IMR-90 (cell line): ENCODE measurements around the gene MAP2K5. TPM values are rescaled to one million over a fixed set of nuclear protein-coding genes. Genes with fewer than 3 reads are reported as not detected.

Experiments used
- ATAC-seq: fragments of 200-7000 bp; cut with Tn5 transposase; 2 replicates; pipeline ENCODE4 v1.9.1; 2020; ENCODE audit warnings: low read depth, mild to moderate bottlenecking, moderate library complexity
- BruUV-seq: library from RNA; stranded (reverse); fragments of 400-500 nt; replicated peaks from 2 replicates; lab custom pipeline; 2021; lab: Mats Ljungman, UMichigan
- CTCF ChIA-PET: fragments of 300-600 bp; formaldehyde crosslinking; extraction: SDS; loops from one replicate; lab custom pipeline; 2021; ENCODE audit warnings: antibody characterized with exemption; lab: Yijun Ruan, JAX
- POLR2A ChIA-PET: fragments of 300-600 bp; sonication (Branson Sonifier 250); formaldehyde crosslinking; loops from one replicate; lab custom pipeline; 2022; ENCODE audit warnings: antibody characterized with exemption; ENCODE audit not compliant: unreplicated experiment; lab: Charles Lee
- DNase-seq: peaks from one replicate; pipeline ENCODE4 v3.0.0; 2013
- H2AFZ ChIP-seq: replicated peaks from 2 replicates; pipeline ENCODE3; 2013; ENCODE audit warnings: low read length, mild to moderate bottlenecking; ENCODE audit not compliant: poor library complexity
- H2AK5ac ChIP-seq: 2 replicates; pipeline ENCODE4 v1.6.1; 2013; ENCODE audit warnings: low read depth, low read length, inconsistent platforms
- H2AK9ac ChIP-seq: replicated peaks from 2 replicates; pipeline ENCODE3; 2013; ENCODE audit warnings: mild to moderate bottlenecking, low read depth, low read length, moderate library complexity; ENCODE audit not compliant: poor library complexity
- H2BK120ac ChIP-seq: 2 replicates; pipeline ENCODE4 v1.6.1; 2013; ENCODE audit warnings: low read depth, low read length, inconsistent platforms
- H2BK15ac ChIP-seq: 3 replicates; pipeline ENCODE4 v1.6.1; 2013; ENCODE audit warnings: low read depth, low read length, inconsistent platforms
- H2BK20ac ChIP-seq: 2 replicates; pipeline ENCODE4 v1.6.1; 2013; ENCODE audit warnings: low read depth, mild to moderate bottlenecking, inconsistent platforms, low read length, moderate library complexity
- H2BK5ac ChIP-seq: 2 replicates; pipeline ENCODE4 v1.6.1; 2013; ENCODE audit warnings: mild to moderate bottlenecking, low read depth, low read length, inconsistent platforms; ENCODE audit not compliant: poor library complexity, severe bottlenecking
- H3K14ac ChIP-seq: replicated peaks from 2 replicates; pipeline ENCODE4 v1.6.1; 2013; ENCODE audit warnings: low read depth, low read length, inconsistent platforms
- H3K18ac ChIP-seq: 2 replicates; pipeline ENCODE4 v1.6.1; 2013; ENCODE audit warnings: low read depth, low read length, control low read depth
- H3K23ac ChIP-seq: 2 replicates; pipeline ENCODE4 v1.6.1; 2013; ENCODE audit warnings: low read depth, low read length, inconsistent platforms
- H3K27ac ChIP-seq: 2 replicates; pipeline ENCODE4 v1.5.1; 2013; ENCODE audit warnings: mild to moderate bottlenecking, control low read depth, low read length; ENCODE audit not compliant: insufficient read depth
- H3K27me3 ChIP-seq: 2 replicates; pipeline ENCODE4 v1.6.1; 2013; ENCODE audit warnings: low read length; ENCODE audit not compliant: control insufficient read depth, insufficient read depth
- H3K36me3 ChIP-seq: 2 replicates; pipeline ENCODE4 v1.6.1; 2013; ENCODE audit warnings: low read length, mixed read lengths; ENCODE audit not compliant: control insufficient read depth, insufficient read depth
- H3K4ac ChIP-seq: 2 replicates; pipeline ENCODE4 v1.6.1; 2013; ENCODE audit warnings: low read depth, low read length, inconsistent platforms
- H3K4me1 ChIP-seq: 2 replicates; pipeline ENCODE4 v1.6.1; 2013; ENCODE audit warnings: low read length, mixed read lengths; ENCODE audit not compliant: control insufficient read depth, insufficient read depth
- H3K4me2 ChIP-seq: 2 replicates; pipeline ENCODE4 v1.6.1; 2013; ENCODE audit warnings: low read depth, mild to moderate bottlenecking, control low read depth, low read length, moderate library complexity
- H3K4me3 ChIP-seq: 2 replicates; pipeline ENCODE4 v1.5.1; 2013; ENCODE audit warnings: low read depth, mild to moderate bottlenecking, control low read depth, low read length, moderate library complexity; ENCODE audit not compliant: insufficient read depth
- H3K56ac ChIP-seq: 2 replicates; pipeline ENCODE4 v1.6.1; 2013; ENCODE audit warnings: low read length, inconsistent platforms; ENCODE audit not compliant: insufficient read depth; ENCODE audit errors: extremely low read depth
- H3K79me1 ChIP-seq, 2 experiments: 2 replicates each; pipeline ENCODE4 v1.6.1; 2013; ENCODE audit warnings: low read length in 2 of 2, inconsistent platforms in 1 of 2, low read depth in 1 of 2
- H3K9ac ChIP-seq: 2 replicates; pipeline ENCODE4 v1.6.1; 2013; ENCODE audit warnings: low read depth, low read length, control low read depth
- H3K9me1 ChIP-seq: 2 replicates; pipeline ENCODE4 v1.6.1; 2013; ENCODE audit warnings: low read length, inconsistent platforms; ENCODE audit not compliant: insufficient read depth
- H3K9me3 ChIP-seq: 2 replicates; pipeline ENCODE4 v1.6.1; 2013; ENCODE audit warnings: low read length; ENCODE audit not compliant: control insufficient read depth, insufficient read depth
- H4K20me1 ChIP-seq: 2 replicates; pipeline ENCODE4 v1.6.1; 2013; ENCODE audit warnings: low read length, inconsistent platforms; ENCODE audit not compliant: insufficient read depth
- H4K5ac ChIP-seq: 2 replicates; pipeline ENCODE4 v1.6.1; 2013; ENCODE audit warnings: mild to moderate bottlenecking, low read depth, low read length, control low read depth
- H4K8ac ChIP-seq, 2 experiments: 2 replicates each; pipeline ENCODE4 v1.6.1; 2013; ENCODE audit warnings: low read depth in 2 of 2, low read length in 2 of 2, control low read depth in 1 of 2, inconsistent platforms in 1 of 2
- H4K91ac ChIP-seq: 2 replicates; pipeline ENCODE4 v1.6.1; 2013; ENCODE audit warnings: low read depth, low read length, inconsistent platforms; ENCODE audit not compliant: insufficient read depth
- CEBPB ChIP-seq: IDR thresholded peaks from 2 replicates; pipeline ENCODE4 v1.6.1; 2012; ENCODE audit warnings: low read depth, low read length, improper control_type of control experiment
- CTCF ChIP-seq: conservative IDR thresholded peaks from 2 replicates; pipeline ENCODE4 v1.5.1; 2012; ENCODE audit warnings: mild to moderate bottlenecking, low read depth, low read length, improper control_type of control experiment
- MXI1 ChIP-seq: IDR thresholded peaks from 2 replicates; pipeline ENCODE4 v1.6.1; 2012; ENCODE audit warnings: low read depth, mild to moderate bottlenecking, low read length, moderate library complexity, borderline replicate concordance
- NFE2L2 ChIP-seq: fragments of 150-350 bp; IDR thresholded peaks from 2 replicates; pipeline ENCODE4 v1.6.1; 2016; ENCODE audit warnings: low read depth, mild to moderate bottlenecking, low read length
- POLR2A ChIP-seq: IDR thresholded peaks from 2 replicates; pipeline ENCODE4 v1.6.1; 2012; ENCODE audit warnings: mild to moderate bottlenecking, low read depth, low read length
- RCOR1 ChIP-seq: IDR thresholded peaks from 2 replicates; pipeline ENCODE4 v1.6.1; 2012; ENCODE audit warnings: mild to moderate bottlenecking, low read length, improper control_type of control experiment; ENCODE audit not compliant: insufficient replicate concordance
- SMC3 ChIP-seq: fragments of 150-350 bp; IDR thresholded peaks from 2 replicates; pipeline ENCODE4 v1.6.1; 2016; ENCODE audit warnings: low read depth, mild to moderate bottlenecking, antibody characterized with exemption, low read length, moderate library complexity
- WGBS, 2 experiments: methylation state at CpG; one replicate each; pipeline versions ENCODE4 v1.1.5 to v1.1.7; 2013; ENCODE audit warnings: missing lambda C conversion rate in 2 of 2; ENCODE audit not compliant: insufficient read length in 1 of 2; ENCODE audit errors: extremely low coverage in 2 of 2; 5-methylcytosine and 5-hydroxymethylcytosine counted together
- dilution Hi-C: fragments of 300-500 bp; cut with HindIII; formaldehyde crosslinking; loops from one replicate; pipeline ENCODE4 v1.14.3; 2018; ENCODE audit warnings: low sequenced_read_pairs; ENCODE audit not compliant: unreplicated experiment
- in situ Hi-C: fragments of 300-500 bp; cut with MboI; formaldehyde crosslinking; loops from 3 replicates; pipeline ENCODE4 v1.14.3; 2019; ENCODE audit warnings: low sequenced_read_pairs, inconsistent platforms, mixed read lengths
- intact Hi-C: fragments of 100-400 bp; cut with micrococcal nuclease; formaldehyde crosslinking; loops from 2 replicates; pipeline ENCODE4 v1.10.0; 2022
- polyA plus RNA-seq, 3 experiments: library from polyadenylated mRNA; depleted of rRNA; stranded (reverse); fragments of >200 nt; gene quantifications; 2 replicates each; pipeline ENCODE4 v1.2.3, GENCODE V29; 2012; ENCODE audit warnings: low replicate concordance in 1 of 3
- total RNA-seq: library from RNA; depleted of rRNA; stranded (reverse); fragments of >200 nt; gene quantifications from 2 replicates; pipeline ENCODE4 v1.2.3, GENCODE V29; 2012

The MAP2K5 gene
- total and polyA plus RNA-seq, 2 of the 4 experiments (the other 2 are of a cell fraction), result 1.6 to 6.1 TPM

- Histone ChIP-seq H3K9me3 (no peaks in the 10 kb centered on the region), H2BK120ac (no peak overlapping the region), H3K79me1 (no peaks in the 10 kb centered on the region), H2AK5ac (no peak overlapping the region), H3K4me1 (no peaks in the 10 kb centered on the region), H3K14ac (no peak overlapping the region), H2BK5ac (no peak overlapping the region), H2AFZ (no peak overlapping the region), H3K27me3 (no peaks in the 10 kb centered on the region), H3K18ac (no peak overlapping the region), H4K8ac (no peak overlapping the region), H4K5ac (no peak overlapping the region), H3K9ac (no peak overlapping the region), H3K4me3 (no peak overlapping the region), H2AK9ac (no peak overlapping the region), H3K23ac (no peak overlapping the region), H3K36me3 (no peaks in the 10 kb centered on the region), H3K56ac (no peak overlapping the region), H3K27ac (no peak overlapping the region), H3K4me2 (no peak overlapping the region), H2BK20ac (no peak overlapping the region), H4K20me1 (no peaks in the 10 kb centered on the region), H3K9me1 (no peaks in the 10 kb centered on the region; the same call in 1 of the 2 replicates), H3K4ac (no peak overlapping the region), H2BK15ac (no peak overlapping the region), H4K91ac (no peak overlapping the region)
- no peak for TF ChIP-seq POLR2A
- TF ChIP-seq SMC3, result no peak
- no peak for TF ChIP-seq RCOR1
- no peak for TF ChIP-seq CTCF
- TF ChIP-seq NFE2L2, result no peak
- no peak for TF ChIP-seq MXI1
- no peak for TF ChIP-seq CEBPB
- intact Hi-C loops (no loop called here), dilution Hi-C loops (no loop called here), in situ Hi-C loops (no loop called here)
- CTCF ChIA-PET, result no interaction called here
- BruUV-seq, result no TSS peak
- DNase-seq, result no peak
- POLR2A ChIA-PET, result no interaction called here
- 33% methylated on average over 1 of the region's 1 CpG; no CpG with 5 or more reads in 1 of the 2 experiments for WGBS, 2 experiments
- no peak for ATAC-seq
Observed at GRCh38 chr15:67755936-67756335, 213.4 kb downstream of the MAP2K5 start.
